CMK (cell line): ENCODE results near the gene UCKL1.
"Not testable (repeated sequence)": the region's sequence is repeated elsewhere in the genome, so short reads cannot be mapped to it uniquely, and the experiment has no call there.

Experiments used
- DNase-seq: peaks from one replicate; pipeline ENCODE4 v3.0.0-alpha.2; 2010; ENCODE audit warnings: low read depth

Gene UCKL1

GRCh38 chr20:63972312-63973159 lies 16.3 kb upstream of the UCKL1 start:
- no peak for DNase-seq

DNA sequence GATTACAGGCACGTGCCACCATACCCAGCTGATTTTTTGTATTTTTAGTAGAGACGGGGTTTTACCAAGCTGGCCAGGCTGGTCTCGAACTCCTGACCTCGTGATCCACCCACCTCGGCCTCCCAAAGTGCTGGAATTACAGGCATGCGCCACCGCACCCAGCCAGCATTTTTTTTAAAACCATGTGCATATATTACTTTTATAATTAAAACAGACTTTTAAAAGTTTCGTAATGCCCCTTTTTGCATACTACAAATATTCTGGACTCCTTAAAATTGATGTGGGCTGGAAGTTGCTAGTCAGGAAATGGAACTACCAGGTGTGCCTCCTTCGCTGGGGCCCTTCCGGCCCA lies 15.7 kb upstream of the UCKL1 start:
- not testable (repeated sequence) for DNase-seq

DNA sequence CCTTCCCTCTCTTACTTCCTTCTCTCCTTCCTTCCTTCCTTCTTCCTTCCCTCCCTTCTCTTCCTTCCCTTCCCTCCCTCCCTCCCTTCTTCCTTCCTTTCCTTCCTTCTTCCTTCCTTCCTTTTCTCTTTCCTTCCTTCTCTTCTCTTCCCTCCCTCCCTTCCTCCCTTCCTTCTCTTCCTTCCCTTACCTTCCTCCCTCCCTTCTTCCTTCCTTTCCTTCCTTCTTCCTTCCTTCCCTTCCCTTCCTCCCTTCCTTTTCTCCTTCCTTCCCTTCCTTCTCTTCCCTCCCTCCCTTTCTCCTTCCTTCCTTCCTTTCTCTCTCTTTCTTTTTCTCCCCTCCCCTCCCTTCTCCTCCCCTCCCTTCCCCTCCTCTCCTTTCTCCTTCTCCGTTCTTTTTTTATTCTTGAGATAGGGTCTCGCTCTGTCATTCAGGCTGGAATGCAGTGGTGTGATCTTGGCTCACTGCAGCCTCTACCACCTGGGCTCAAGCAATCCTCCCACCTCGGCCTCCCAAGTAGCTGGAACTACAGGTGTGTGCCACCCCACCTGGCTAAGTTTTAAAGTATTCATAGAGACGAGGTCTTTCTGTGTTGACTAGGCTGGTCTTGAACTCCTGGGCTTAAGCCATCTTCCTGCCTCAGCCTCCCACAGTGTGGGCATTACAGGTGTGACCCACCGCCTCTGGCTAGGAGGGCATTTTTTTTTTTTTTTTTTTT lies 14.7 kb upstream of the UCKL1 start:
- DNase-seq, result no peak

- no peak for DNase-seq
Observed at GRCh38 chr20:63969838-63970713, 13.9 kb upstream of the UCKL1 start, which contains the start of gene ZNF512B. TSS of gene ZNF512B (minus strand) at chr20:63969930. CDS start at chr20:63967950, 1,980 bp downstream.

- no peak for DNase-seq
Observed at GRCh38 chr20:63968928-63969760, 12.9 kb upstream of the UCKL1 start.

GRCh38 chr20:63968136-63968927 lies 12.1 kb upstream of the UCKL1 start:
- no peak for DNase-seq

DNA sequence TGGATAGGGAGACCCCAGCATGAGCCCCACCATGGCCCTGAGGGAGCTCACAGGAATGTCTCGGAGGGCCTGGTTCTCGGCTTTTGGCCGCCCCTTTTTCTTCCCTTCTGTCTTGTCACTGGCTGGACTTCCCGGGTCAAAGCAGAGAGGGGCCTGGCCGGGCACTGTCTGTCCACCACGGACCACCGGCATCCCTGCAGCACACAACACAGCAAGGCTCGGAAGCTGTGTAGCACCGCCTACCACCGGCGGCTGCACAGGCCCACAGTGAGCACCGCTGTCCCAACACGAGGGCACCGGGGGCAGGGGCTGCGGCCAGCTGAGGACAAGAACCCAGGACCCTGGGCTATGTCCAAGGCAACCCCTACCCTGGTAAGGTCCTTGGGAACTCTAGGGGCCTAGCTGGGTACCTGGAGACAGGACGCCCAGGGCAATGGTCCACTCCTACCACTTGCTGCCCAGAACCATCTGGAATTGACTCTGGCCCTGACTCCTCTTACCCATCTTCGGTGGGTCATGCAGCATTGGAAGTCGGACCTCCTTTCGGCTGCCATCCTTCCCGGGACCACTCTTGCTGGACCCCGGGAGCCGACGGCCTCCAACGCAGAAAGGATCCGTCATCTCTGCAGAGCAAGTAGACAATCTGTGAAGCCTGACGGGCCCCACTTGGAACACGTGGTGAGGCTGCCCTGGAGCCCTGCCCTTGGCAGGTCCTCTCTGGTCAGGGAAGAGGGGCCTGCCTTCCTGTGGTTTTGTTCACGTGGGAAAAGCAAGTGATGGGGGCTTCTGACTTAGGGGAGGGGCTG lies 11.3 kb upstream of the UCKL1 start:
- DNase-seq, result no peak

DNA sequence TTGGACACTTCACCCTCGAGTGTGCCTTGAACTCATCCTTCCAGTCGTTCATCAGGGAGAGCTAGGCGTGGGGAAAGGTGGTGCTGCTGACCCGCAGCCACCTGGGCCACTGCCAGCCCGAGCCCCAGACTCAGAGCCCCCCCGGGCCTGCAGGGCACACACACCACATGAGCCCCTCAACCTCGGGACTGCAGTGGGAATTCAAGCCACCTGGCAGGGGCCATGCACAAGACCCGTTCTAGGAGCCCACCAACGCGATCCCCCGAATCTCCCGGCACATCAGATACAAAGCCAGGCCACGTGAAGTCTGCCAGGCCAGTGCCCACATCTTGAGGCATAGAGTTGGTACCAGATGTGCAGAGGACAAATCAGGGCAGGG lies 10.7 kb upstream of the UCKL1 start:
- no peak for DNase-seq

DNA sequence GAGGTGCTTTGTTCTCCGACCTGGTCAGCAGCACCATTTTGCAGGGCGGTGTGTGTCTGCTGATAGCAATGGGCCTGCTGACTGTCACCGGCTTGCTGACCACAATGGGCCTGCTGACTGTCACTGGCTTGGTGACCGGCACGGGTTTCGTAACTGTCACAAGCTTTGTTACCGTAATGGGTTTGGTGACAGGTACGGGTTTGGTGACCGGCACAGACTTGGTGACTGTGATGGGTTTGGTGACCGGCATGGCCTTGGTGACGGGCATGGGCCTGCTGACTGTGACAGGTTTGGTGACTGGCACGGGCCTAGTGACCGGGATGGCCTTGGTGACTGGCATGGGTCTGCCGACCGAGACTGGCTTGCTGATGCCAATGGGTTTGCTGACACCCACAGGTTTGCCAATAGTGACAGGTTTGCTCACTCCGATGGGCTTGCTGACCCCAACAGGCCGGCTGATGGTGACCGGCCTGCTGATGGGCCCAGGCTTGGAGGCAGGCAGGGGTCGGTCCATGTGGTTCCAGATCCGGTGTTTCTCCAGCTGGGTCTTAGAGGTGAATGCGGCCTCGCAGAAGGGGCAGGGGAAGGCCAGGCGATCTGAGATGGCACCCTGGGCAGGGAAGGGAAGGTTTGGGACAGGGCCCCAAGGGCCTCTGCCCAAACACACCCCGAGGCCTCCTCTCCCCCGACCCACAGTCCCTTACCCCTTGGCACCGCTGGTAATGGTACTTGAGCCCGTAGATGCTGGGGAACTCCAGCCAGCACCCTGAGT lies 10.1 kb upstream of the UCKL1 start:
- no peak for DNase-seq

- no peak for DNase-seq
Observed at GRCh38 chr20:63964412-63964811, 8.2 kb upstream of the UCKL1 start.

- DNase-seq, result no peak
Observed at GRCh38 chr20:63963784-63964301, 7.6 kb upstream of the UCKL1 start.

- DNase-seq, result no peak
Observed at GRCh38 chr20:63963348-63963741, 7.1 kb upstream of the UCKL1 start.

- no peak for DNase-seq
Observed at GRCh38 chr20:63962426-63963347, 6.5 kb upstream of the UCKL1 start.

- DNase-seq, result no peak
Observed at GRCh38 chr20:63961664-63962425, 5.6 kb upstream of the UCKL1 start.

- DNase-seq, result not testable (repeated sequence)
Observed at GRCh38 chr20:63960654-63961621, 4.7 kb upstream of the UCKL1 start.

- no peak for DNase-seq
Observed at GRCh38 chr20:63959699-63960075, 3.5 kb upstream of the UCKL1 start.
